Retinal pigment epithelial cell (primary cell): Measurements from ENCODE around the gene SPOCK2.
A peak's percentile ranks its signal among the peaks of the same experiment; 100 is the strongest.
"Not testable (repeated sequence)": the region's sequence is repeated elsewhere in the genome, so short reads cannot be mapped to it uniquely, and the experiment has no call there.

Experiments
- DNase-seq: peaks from one replicate; pipeline ENCODE4 v3.0.0-alpha.2; 2010; ENCODE audit warnings: low read depth
- H3K4me3 ChIP-seq: 2 replicates; pipeline ENCODE4 v1.5.1; 2011; ENCODE audit warnings: mild to moderate bottlenecking, low read length, control low read depth, moderate library complexity
- TF ChIP-seq, protein P1 (sequence below): conservative IDR thresholded peaks from 2 replicates; pipeline ENCODE4 v1.5.1; 2011; ENCODE audit warnings: low read depth, low read length, control low read depth, inconsistent platforms

SPOCK2 gene

DNA sequence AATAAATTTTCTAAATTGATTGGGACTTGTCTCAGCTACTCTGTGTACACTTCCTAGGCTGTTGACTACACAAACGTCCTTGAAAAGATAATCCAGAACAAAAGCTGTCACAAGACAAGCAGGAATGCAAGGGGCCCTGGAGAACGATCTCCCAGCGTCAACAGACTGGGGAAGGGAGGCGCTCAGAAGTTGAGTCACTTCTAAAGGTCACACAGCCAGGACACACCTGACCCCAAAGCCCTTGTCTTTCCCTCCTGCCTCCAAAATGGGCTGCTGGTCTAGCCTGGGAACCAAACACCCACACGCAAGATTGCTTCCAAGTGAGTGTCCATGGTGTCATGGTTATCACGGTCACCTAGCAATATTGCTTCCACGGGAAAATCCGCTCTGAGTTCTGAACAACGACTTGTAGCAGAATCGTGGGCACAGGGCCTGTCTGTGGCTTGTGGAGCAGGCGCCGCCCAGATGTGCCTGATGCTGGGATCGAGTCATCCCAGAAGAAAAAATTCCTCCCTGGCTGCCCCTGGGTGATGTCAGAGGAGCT, 49.8 kb downstream of the SPOCK2 start:
- no peak overlapping the region for H3K4me3 ChIP-seq
- TF ChIP-seq, protein P1, sequence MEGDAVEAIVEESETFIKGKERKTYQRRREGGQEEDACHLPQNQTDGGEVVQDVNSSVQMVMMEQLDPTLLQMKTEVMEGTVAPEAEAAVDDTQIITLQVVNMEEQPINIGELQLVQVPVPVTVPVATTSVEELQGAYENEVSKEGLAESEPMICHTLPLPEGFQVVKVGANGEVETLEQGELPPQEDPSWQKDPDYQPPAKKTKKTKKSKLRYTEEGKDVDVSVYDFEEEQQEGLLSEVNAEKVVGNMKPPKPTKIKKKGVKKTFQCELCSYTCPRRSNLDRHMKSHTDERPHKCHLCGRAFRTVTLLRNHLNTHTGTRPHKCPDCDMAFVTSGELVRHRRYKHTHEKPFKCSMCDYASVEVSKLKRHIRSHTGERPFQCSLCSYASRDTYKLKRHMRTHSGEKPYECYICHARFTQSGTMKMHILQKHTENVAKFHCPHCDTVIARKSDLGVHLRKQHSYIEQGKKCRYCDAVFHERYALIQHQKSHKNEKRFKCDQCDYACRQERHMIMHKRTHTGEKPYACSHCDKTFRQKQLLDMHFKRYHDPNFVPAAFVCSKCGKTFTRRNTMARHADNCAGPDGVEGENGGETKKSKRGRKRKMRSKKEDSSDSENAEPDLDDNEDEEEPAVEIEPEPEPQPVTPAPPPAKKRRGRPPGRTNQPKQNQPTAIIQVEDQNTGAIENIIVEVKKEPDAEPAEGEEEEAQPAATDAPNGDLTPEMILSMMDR: no peak
- no peak for DNase-seq

DNA sequence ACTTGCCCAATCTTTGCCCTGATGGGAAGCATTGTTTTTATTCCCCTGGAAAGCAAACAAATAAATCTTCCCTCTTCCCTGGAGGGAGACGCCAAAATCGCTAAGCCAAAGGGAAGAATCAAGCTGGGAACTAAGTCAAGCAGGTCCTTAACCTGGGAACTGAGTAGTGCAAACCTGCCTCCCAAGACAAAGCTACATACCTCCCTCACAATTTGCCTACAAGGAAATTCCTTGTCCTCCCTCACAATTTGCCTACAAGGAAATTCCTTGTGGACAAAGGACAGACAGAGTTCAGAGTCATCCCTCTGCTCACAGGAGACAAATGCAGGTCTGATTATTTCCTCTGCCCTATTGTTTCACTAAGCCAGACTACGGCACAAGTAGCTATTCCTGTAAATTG, 50.5 kb downstream of the SPOCK2 start:
- no peak for DNase-seq
- H3K4me3 ChIP-seq: no peak overlapping the region

GRCh38 chr10:72037266-72037665, 51.1 kb downstream of the SPOCK2 start:
- TF ChIP-seq, protein P1: no peak
- DNase-seq: peak; percentile 47

More for the DNA sequence above, 50.5 kb downstream of the SPOCK2 start:
- TF ChIP-seq, protein P1: no peak

GRCh38 chr10:72035252-72035887, 53.0 kb downstream of the SPOCK2 start:
- TF ChIP-seq, protein P1: no peak
- DNase-seq: no peak
- no peak overlapping the region for H3K4me3 ChIP-seq

More at GRCh38 chr10:72037266-72037665, 51.1 kb downstream of the SPOCK2 start:
- no peak overlapping the region for H3K4me3 ChIP-seq

DNA sequence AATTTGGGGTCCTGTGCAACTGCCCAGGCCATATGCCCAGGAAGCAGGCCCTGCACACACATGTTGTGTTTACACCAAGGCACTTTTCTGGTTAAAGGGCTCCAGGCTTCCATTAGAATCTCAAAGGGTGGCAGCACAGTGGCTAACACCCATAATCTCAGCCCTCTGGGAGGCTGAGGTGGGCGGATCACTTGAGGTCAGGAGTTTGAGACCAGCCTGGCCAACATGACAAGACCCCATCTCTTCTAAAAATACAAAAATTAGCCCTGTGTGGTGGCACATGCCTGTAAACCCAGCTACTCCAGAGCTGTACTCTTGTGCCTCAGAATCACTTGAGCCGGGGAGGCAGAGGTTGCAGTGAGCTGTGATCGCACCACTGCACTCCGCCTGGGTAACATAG, 53.6 kb downstream of the SPOCK2 start:
- TF ChIP-seq, protein P1: no peak
- no peak for DNase-seq
- no peak overlapping the region for H3K4me3 ChIP-seq

DNA sequence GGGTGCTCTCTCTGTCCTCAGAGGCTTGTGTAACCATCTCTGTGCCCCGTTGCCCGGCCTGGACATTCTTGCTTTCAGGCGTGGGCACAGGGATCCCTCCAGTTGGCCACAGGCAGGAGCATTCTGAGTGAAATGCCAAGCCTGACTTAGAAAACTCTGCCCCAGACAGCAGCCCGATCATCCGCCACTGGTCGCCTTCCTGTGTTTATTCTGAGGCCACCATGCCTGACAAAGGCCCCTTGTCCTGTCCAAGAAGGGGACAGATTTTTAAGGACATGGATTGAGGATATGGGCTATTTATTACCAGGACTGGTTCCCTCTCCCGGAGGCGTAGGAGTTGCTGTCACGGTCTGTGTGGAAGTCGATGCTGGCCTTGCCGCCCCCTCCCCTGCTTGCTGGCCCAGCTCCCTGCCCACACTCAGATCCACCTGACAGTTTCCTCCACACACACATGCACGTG, 54.3 kb downstream of the SPOCK2 start:
- no peak overlapping the region for H3K4me3 ChIP-seq
- TF ChIP-seq, protein P1: no peak
- DNase-seq: no peak

- not testable (repeated sequence) for DNase-seq, H3K4me3 ChIP-seq
Observed at GRCh38 chr10:72032409-72033162, 55.8 kb downstream of the SPOCK2 start.
